GM23338 (cell line): ENCODE data around the gene KCNJ16. TPM values are rescaled to one million over a fixed set of nuclear protein-coding genes. Genes with fewer than 3 reads are reported as not detected.

Experiments
- ATAC-seq: fragments of 200-7000 bp; cut with Tn5 transposase; 3 replicates; pipeline ENCODE4 v1.9.1; 2020
- DNase-seq: peaks from one replicate; pipeline ENCODE4 v3.0.0-alpha.2; 2015; ENCODE audit warnings: low spot score
- H2AFZ ChIP-seq: fragments of 200-600 bp; sonication (generic); 2 replicates; pipeline ENCODE4 v1.8.0; 2016; ENCODE audit warnings: antibody characterized with exemption, mild to moderate bottlenecking, moderate library complexity
- H3F3A ChIP-seq: fragments of 200-600 bp; sonication (generic); replicated peaks from 2 replicates; pipeline ENCODE4 v1.8.0; 2017; ENCODE audit warnings: antibody characterized with exemption, mixed run types, low read depth
- H3K27ac ChIP-seq: fragments of 200-600 bp; sonication (generic); 2 replicates; pipeline ENCODE4 v1.6.1; 2016; ENCODE audit warnings: low read depth
- H3K27me3 ChIP-seq: fragments of 200-600 bp; sonication (generic); 2 replicates; pipeline ENCODE4 v1.8.0; 2016; ENCODE audit warnings: mild to moderate bottlenecking, mixed run types, moderate library complexity; ENCODE audit not compliant: insufficient read depth
- H3K36me3 ChIP-seq: fragments of 200-600 bp; sonication (generic); 2 replicates; pipeline ENCODE4 v1.8.0; 2016; ENCODE audit warnings: mild to moderate bottlenecking; ENCODE audit not compliant: insufficient read depth
- H3K4me1 ChIP-seq: fragments of 200-600 bp; sonication (generic); 2 replicates; pipeline ENCODE4 v1.8.0; 2016; ENCODE audit warnings: mild to moderate bottlenecking, moderate library complexity; ENCODE audit not compliant: insufficient read depth
- H3K4me2 ChIP-seq: fragments of 200-600 bp; sonication (generic); 2 replicates; pipeline ENCODE4 v1.7.1; 2017; ENCODE audit warnings: mixed run types
- H3K4me3 ChIP-seq: fragments of 200-600 bp; sonication (generic); 2 replicates; pipeline ENCODE4 v1.6.1; 2016; ENCODE audit warnings: mixed run types
- H3K79me2 ChIP-seq: fragments of 200-600 bp; sonication (generic); replicated peaks from 2 replicates; pipeline ENCODE4 v1.8.0; 2017; ENCODE audit warnings: mild to moderate bottlenecking; ENCODE audit not compliant: insufficient read depth
- H3K9me2 ChIP-seq: fragments of 200-600 bp; sonication (generic); 2 replicates; pipeline ENCODE4 v1.8.0; 2017; ENCODE audit not compliant: insufficient read depth
- H4K20me1 ChIP-seq: fragments of 200-600 bp; sonication (generic); replicated peaks from 2 replicates; pipeline ENCODE4 v1.8.0; 2017; ENCODE audit warnings: mild to moderate bottlenecking; ENCODE audit not compliant: insufficient read depth
- H3K27ac Mint-ChIP-seq: 2 replicates; pipeline ENCODE4 v1.8.0; 2020; ENCODE audit warnings: inconsistent platforms, mild to moderate bottlenecking, moderate library complexity, mixed read lengths
- H3K27me3 Mint-ChIP-seq: 3 replicates; pipeline ENCODE4 v1.8.0; 2022; ENCODE audit warnings: low read depth, mild to moderate bottlenecking, moderate library complexity, mixed read lengths, inconsistent platforms; ENCODE audit not compliant: insufficient read depth, poor library complexity
- H3K36me3 Mint-ChIP-seq: 3 replicates; pipeline ENCODE4 v1.8.0; 2021; ENCODE audit warnings: low read depth, mild to moderate bottlenecking, inconsistent platforms, moderate library complexity, mixed read lengths
- H3K4me1 Mint-ChIP-seq: 3 replicates; pipeline ENCODE4 v1.8.0; 2020; ENCODE audit warnings: mild to moderate bottlenecking, inconsistent platforms, mixed read lengths
- H3K4me3 Mint-ChIP-seq: 3 replicates; pipeline ENCODE4 v1.8.0; 2021; ENCODE audit warnings: moderate library complexity, mild to moderate bottlenecking, inconsistent platforms, mixed read lengths
- H3K9me3 Mint-ChIP-seq: 3 replicates; pipeline ENCODE4 v1.8.0; 2020; ENCODE audit warnings: moderate library complexity, mild to moderate bottlenecking, inconsistent platforms, mixed read lengths
- CREB1 ChIP-seq: fragments of 250-450 bp; sonication (Bioruptor Pico); IDR thresholded peaks from 2 replicates; pipeline ENCODE4 v1.5.0; 2020; ENCODE audit warnings: low read depth, mild to moderate bottlenecking, moderate library complexity
- EZH2 ChIP-seq: fragments of 200-600 bp; sonication (generic); IDR thresholded peaks from one replicate; pipeline ENCODE4 v1.8.0; 2017; ENCODE audit warnings: antibody characterized with exemption, mild to moderate bottlenecking, low read depth; ENCODE audit not compliant: unreplicated experiment
- EZH2phosphoT487 ChIP-seq: fragments of 200-600 bp; sonication (generic); IDR thresholded peaks from one replicate; pipeline ENCODE4 v1.8.1; 2018; ENCODE audit warnings: antibody characterized with exemption; ENCODE audit not compliant: unreplicated experiment
- JUNB ChIP-seq: IDR thresholded peaks from one replicate; pipeline ENCODE4 v1.6.1; 2016; ENCODE audit warnings: antibody characterized with exemption; ENCODE audit not compliant: unreplicated experiment
- NANOG ChIP-seq: IDR thresholded peaks from 2 replicates; pipeline ENCODE4 v1.6.1; 2016; ENCODE audit warnings: antibody characterized with exemption, borderline replicate concordance
- POLR2AphosphoS5 ChIP-seq: IDR thresholded peaks from 2 replicates; pipeline ENCODE4 v1.6.1; 2016; ENCODE audit warnings: antibody characterized with exemption, low read depth
- STAT1 ChIP-seq: IDR thresholded peaks from one replicate; pipeline ENCODE4 v1.6.1; 2016; ENCODE audit warnings: antibody characterized with exemption; ENCODE audit not compliant: unreplicated experiment
- ZNF114 ChIP-seq: fragments of 250-450 bp; sonication (Bioruptor Pico); IDR thresholded peaks from 2 replicates; pipeline ENCODE4 v1.5.0; 2020; ENCODE audit warnings: mild to moderate bottlenecking, moderate library complexity
- ZNF331 ChIP-seq: fragments of 250-450 bp; sonication (Bioruptor Pico); IDR thresholded peaks from 2 replicates; pipeline ENCODE4 v1.5.0; 2020; ENCODE audit warnings: low read depth, mild to moderate bottlenecking, moderate library complexity
- polyA plus RNA-seq: library from polyadenylated mRNA; unstranded; fragments of >200 nt; fragmentation: Nextera tagmentation; extraction: Ambion mirVana; gene quantifications from 2 replicates; pipeline ENCODE4 v1.2.1, GENCODE V29; 2016
- total RNA-seq: library from RNA; depleted of rRNA; stranded (reverse); fragments of >200 nt; shearing (Covaris generic); gene quantifications from 2 replicates; pipeline ENCODE4 v1.2.3, GENCODE V29; 2014
- TF ChIP-seq, protein P1 (sequence below): fragments of 250-450 bp; sonication (Bioruptor Pico); IDR thresholded peaks from 2 replicates; pipeline ENCODE4 v1.5.0; 2020; ENCODE audit warnings: mild to moderate bottlenecking, moderate library complexity
- TF ChIP-seq, protein P2 (sequence below), 2 experiments: fragments of 200-600 bp in 1 of 2; sonication (generic) in 1 of 2; conservative IDR thresholded peaks; 2 replicates each; pipeline versions ENCODE4 v1.5.1 to v1.6.1; 2016 to 2017; ENCODE audit warnings: antibody characterized with exemption in 2 of 2, low read depth in 2 of 2, mild to moderate bottlenecking in 2 of 2, moderate library complexity in 1 of 2
- TF ChIP-seq, protein P3 (sequence below): IDR thresholded peaks from 2 replicates; pipeline ENCODE4 v1.6.1; 2016; ENCODE audit warnings: antibody characterized with exemption

Gene KCNJ16
- total and polyA plus RNA-seq, 2 experiments from 2014 or later = not detected

DNA sequence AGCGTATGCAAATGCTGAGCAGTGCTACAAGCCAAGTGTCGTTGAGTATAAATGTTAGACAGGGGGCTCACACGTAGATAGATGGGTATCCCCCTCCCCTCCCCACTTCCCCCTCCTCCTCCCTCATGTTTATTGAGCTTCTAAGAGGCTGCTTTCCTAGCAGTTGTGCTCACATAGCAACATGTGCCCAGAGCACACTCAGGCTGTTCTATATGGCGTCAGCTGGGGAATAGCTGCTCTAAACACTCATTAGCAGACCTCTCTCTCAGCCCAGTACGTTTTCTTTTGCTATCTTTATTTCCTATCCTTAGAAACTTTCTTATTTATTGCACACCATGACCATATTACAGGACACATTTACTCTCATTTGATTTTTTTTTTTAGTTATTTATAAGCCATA lies 96.1 kb downstream of the KCNJ16 start:
- Histone ChIP-seq H3K27ac (no peak overlapping the region), H3K79me2 (peaks cover 11% of the 10 kb centered on the region; the same call in 1 of the 2 replicates), H3F3A (no peaks in the 10 kb centered on the region), H4K20me1 (0 out of 2 replicates have a peak, but pooled peaks cover 4% of the 10 kb centered on the region), H3K4me2 (peak overlapping the region; percentile 96), H2AFZ (no peak overlapping the region), H3K36me3 (no peaks in the 10 kb centered on the region), H3K27me3 (peaks cover 41% of the 10 kb centered on the region), H3K9me2 (no peaks in the 10 kb centered on the region), H3K4me1 (peaks cover 16% of the 10 kb centered on the region), H3K4me3 (peak overlapping the region; percentile 72)
- Mint-ChIP-seq H3K9me3 (no peaks in the 10 kb centered on the region), H3K27me3 (peaks cover 15% of the 10 kb centered on the region), H3K4me3 (peak overlapping the region; percentile 84; the same call in 2 of the 3 replicates), H3K27ac (no peak overlapping the region), H3K36me3 (peaks cover 10% of the 10 kb centered on the region; the same call in 2 of the 3 replicates), H3K4me1 (peaks cover 15% of the 10 kb centered on the region)
- ATAC-seq = no peak
- DNase-seq = peak; percentile 21
- TF ChIP-seq EZH2 = no peak
- TF ChIP-seq CREB1 = no peak
- TF ChIP-seq EZH2phosphoT487 = no peak
- TF ChIP-seq, protein P1, sequence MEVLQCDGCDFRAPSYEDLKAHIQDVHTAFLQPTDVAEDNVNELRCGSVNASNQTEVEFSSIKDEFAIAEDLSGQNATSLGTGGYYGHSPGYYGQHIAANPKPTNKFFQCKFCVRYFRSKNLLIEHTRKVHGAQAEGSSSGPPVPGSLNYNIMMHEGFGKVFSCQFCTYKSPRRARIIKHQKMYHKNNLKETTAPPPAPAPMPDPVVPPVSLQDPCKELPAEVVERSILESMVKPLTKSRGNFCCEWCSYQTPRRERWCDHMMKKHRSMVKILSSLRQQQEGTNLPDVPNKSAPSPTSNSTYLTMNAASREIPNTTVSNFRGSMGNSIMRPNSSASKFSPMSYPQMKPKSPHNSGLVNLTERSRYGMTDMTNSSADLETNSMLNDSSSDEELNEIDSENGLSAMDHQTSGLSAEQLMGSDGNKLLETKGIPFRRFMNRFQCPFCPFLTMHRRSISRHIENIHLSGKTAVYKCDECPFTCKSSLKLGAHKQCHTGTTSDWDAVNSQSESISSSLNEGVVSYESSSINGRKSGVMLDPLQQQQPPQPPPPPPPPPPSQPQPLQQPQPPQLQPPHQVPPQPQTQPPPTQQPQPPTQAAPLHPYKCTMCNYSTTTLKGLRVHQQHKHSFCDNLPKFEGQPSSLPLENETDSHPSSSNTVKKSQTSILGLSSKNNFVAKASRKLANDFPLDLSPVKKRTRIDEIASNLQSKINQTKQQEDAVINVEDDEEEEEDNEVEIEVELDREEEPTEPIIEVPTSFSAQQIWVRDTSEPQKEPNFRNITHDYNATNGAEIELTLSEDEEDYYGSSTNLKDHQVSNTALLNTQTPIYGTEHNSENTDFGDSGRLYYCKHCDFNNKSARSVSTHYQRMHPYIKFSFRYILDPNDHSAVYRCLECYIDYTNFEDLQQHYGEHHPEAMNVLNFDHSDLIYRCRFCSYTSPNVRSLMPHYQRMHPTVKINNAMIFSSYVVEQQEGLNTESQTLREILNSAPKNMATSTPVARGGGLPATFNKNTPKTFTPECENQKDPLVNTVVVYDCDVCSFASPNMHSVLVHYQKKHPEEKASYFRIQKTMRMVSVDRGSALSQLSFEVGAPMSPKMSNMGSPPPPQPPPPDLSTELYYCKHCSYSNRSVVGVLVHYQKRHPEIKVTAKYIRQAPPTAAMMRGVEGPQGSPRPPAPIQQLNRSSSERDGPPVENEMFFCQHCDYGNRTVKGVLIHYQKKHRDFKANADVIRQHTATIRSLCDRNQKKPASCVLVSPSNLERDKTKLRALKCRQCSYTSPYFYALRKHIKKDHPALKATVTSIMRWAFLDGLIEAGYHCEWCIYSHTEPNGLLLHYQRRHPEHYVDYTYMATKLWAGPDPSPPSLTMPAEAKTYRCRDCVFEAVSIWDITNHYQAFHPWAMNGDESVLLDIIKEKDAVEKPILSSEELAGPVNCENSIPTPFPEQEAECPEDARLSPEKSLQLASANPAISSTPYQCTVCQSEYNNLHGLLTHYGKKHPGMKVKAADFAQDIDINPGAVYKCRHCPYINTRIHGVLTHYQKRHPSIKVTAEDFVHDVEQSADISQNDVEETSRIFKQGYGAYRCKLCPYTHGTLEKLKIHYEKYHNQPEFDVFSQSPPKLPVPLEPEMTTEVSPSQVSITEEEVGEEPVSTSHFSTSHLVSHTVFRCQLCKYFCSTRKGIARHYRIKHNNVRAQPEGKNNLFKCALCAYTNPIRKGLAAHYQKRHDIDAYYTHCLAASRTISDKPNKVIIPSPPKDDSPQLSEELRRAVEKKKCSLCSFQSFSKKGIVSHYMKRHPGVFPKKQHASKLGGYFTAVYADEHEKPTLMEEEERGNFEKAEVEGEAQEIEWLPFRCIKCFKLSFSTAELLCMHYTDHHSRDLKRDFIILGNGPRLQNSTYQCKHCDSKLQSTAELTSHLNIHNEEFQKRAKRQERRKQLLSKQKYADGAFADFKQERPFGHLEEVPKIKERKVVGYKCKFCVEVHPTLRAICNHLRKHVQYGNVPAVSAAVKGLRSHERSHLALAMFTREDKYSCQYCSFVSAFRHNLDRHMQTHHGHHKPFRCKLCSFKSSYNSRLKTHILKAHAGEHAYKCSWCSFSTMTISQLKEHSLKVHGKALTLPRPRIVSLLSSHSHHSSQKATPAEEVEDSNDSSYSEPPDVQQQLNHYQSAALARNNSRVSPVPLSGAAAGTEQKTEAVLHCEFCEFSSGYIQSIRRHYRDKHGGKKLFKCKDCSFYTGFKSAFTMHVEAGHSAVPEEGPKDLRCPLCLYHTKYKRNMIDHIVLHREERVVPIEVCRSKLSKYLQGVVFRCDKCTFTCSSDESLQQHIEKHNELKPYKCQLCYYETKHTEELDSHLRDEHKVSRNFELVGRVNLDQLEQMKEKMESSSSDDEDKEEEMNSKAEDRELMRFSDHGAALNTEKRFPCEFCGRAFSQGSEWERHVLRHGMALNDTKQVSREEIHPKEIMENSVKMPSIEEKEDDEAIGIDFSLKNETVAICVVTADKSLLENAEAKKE (CRISPR knock-in tag) = no peak
- no peak for TF ChIP-seq STAT1
- TF ChIP-seq, protein P2, sequence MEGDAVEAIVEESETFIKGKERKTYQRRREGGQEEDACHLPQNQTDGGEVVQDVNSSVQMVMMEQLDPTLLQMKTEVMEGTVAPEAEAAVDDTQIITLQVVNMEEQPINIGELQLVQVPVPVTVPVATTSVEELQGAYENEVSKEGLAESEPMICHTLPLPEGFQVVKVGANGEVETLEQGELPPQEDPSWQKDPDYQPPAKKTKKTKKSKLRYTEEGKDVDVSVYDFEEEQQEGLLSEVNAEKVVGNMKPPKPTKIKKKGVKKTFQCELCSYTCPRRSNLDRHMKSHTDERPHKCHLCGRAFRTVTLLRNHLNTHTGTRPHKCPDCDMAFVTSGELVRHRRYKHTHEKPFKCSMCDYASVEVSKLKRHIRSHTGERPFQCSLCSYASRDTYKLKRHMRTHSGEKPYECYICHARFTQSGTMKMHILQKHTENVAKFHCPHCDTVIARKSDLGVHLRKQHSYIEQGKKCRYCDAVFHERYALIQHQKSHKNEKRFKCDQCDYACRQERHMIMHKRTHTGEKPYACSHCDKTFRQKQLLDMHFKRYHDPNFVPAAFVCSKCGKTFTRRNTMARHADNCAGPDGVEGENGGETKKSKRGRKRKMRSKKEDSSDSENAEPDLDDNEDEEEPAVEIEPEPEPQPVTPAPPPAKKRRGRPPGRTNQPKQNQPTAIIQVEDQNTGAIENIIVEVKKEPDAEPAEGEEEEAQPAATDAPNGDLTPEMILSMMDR (conservative IDR thresholded peaks at IDR 0.05; ENCODE audit: low read depth in 2 of 2) = no peak
- TF ChIP-seq ZNF331 = no peak
- TF ChIP-seq, protein P3, sequence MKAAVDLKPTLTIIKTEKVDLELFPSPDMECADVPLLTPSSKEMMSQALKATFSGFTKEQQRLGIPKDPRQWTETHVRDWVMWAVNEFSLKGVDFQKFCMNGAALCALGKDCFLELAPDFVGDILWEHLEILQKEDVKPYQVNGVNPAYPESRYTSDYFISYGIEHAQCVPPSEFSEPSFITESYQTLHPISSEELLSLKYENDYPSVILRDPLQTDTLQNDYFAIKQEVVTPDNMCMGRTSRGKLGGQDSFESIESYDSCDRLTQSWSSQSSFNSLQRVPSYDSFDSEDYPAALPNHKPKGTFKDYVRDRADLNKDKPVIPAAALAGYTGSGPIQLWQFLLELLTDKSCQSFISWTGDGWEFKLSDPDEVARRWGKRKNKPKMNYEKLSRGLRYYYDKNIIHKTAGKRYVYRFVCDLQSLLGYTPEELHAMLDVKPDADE = no peak
- no peak for TF ChIP-seq NANOG
- TF ChIP-seq ZNF114 (CRISPR knock-in tag) = no peak
- no peak for TF ChIP-seq JUNB
- TF ChIP-seq POLR2AphosphoS5 = no peak
